Prostate gland (tissue), 2 donors: ENCODE results near the gene TNFRSF12A. TPM values are rescaled to one million over a fixed set of nuclear protein-coding genes. Genes with fewer than 3 reads are reported as not detected.

Experiments
- DNase-seq: peaks from one replicate; pipeline ENCODE4 v3.0.0-alpha.2; 2019; ENCODE audit warnings: low spot score
- H3K27ac ChIP-seq, 2 donors: fragments of 200-600 bp; sonication (generic); 2 replicates each; pipeline ENCODE4 v1.5.1; 2017 to 2019
- H3K27me3 ChIP-seq: fragments of 200-600 bp; sonication (generic); replicated peaks from 2 replicates; pipeline ENCODE4 v1.5.1; 2019; ENCODE audit not compliant: insufficient read depth
- H3K36me3 ChIP-seq, 2 donors: fragments of 200-600 bp; sonication (generic); 1 replicate in 1 of 2; 2 replicates in 1 of 2; pipeline versions ENCODE4 v1.5.1 to v1.8.1; 2017 to 2019
- H3K4me1 ChIP-seq: fragments of 200-600 bp; sonication (generic); replicated peaks from 2 replicates; pipeline ENCODE4 v1.5.1; 2019
- H3K4me3 ChIP-seq, 2 donors: fragments of 200-600 bp; sonication (generic); 2 replicates each; pipeline ENCODE4 v1.5.1; 2017 to 2019
- H3K9me3 ChIP-seq: fragments of 200-600 bp; sonication (generic); 2 replicates; pipeline ENCODE4 v1.5.1; 2017
- POLR2A ChIP-seq: fragments of 450-650 bp; IDR thresholded peaks from one replicate; pipeline ENCODE4 v1.6.1; 2016; ENCODE audit warnings: antibody characterized with exemption, mild to moderate bottlenecking
- POLR2AphosphoS5 ChIP-seq: sonication (generic); formaldehyde crosslinking; IDR thresholded peaks from one replicate; pipeline ENCODE4 v1.6.1; 2017; ENCODE audit warnings: antibody characterized with exemption
- WGBS: methylation state at CpG from one replicate; pipeline ENCODE4 v1.1.5; 2018; 5-methylcytosine and 5-hydroxymethylcytosine counted together
- intact Hi-C: fragments of 100-400 bp; cut with DNase I; formaldehyde crosslinking; loops from one replicate; pipeline ENCODE4 v1.14.2; 2022
- total RNA-seq, 2 donors: library from RNA; depleted of rRNA; stranded (reverse); fragments of >200 nt; gene quantifications; one replicate each; pipeline ENCODE4 v1.1.0, GENCODE V29; 2016
- TF ChIP-seq, protein P1 (sequence below), 4 experiments: fragments of 200-600 bp in 2 of 4; fragments of 450-650 bp in 2 of 4; sonication (generic) in 2 of 4; IDR thresholded peaks; 1 replicate in 3 of 4; 2 replicates in 1 of 4; pipeline ENCODE4 v1.5.1; 2016 to 2019; ENCODE audit warnings: antibody characterized with exemption in 4 of 4, mild to moderate bottlenecking in 2 of 4, moderate library complexity in 2 of 4

Gene TNFRSF12A
- total RNA-seq, 2 donors from 2014 or later = 57.4 to 59.0 TPM

DNA sequence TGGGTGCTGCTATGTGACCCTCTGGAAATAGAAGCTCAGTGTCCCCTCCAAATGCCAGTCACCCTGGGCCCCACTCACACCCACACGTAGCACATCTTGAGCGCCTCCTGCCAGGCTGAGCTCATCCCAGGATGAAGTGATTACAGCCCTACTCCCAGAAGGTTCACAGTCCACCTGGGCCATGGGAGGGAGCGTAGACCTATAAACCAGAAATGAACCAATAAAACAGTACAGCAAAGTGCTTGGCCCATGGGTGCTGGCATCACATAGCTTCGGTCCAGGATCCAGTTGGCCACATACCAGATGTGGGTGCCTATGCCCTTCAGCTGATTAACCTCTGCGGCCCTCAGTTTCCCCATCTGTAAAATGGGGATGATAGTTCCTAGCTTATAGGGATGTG, 18.7 kb downstream of the TNFRSF12A start:
- no peak for DNase-seq
- WGBS = 67% methylated on average over 5 of the region's 5 CpGs
- intact Hi-C loops = no loop called here
- no peaks in the 10 kb centered on the region for H3K36me3 ChIP-seq
- TF ChIP-seq, protein P1, sequence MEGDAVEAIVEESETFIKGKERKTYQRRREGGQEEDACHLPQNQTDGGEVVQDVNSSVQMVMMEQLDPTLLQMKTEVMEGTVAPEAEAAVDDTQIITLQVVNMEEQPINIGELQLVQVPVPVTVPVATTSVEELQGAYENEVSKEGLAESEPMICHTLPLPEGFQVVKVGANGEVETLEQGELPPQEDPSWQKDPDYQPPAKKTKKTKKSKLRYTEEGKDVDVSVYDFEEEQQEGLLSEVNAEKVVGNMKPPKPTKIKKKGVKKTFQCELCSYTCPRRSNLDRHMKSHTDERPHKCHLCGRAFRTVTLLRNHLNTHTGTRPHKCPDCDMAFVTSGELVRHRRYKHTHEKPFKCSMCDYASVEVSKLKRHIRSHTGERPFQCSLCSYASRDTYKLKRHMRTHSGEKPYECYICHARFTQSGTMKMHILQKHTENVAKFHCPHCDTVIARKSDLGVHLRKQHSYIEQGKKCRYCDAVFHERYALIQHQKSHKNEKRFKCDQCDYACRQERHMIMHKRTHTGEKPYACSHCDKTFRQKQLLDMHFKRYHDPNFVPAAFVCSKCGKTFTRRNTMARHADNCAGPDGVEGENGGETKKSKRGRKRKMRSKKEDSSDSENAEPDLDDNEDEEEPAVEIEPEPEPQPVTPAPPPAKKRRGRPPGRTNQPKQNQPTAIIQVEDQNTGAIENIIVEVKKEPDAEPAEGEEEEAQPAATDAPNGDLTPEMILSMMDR (IDR thresholded peaks at IDR 0.05) = no peak
- TF ChIP-seq POLR2AphosphoS5 (no peak), POLR2A (no peak)
- H3K9me3 ChIP-seq = no peaks in the 10 kb centered on the region
- H3K4me1 ChIP-seq = no peaks in the 10 kb centered on the region
- H3K27me3 ChIP-seq = no peaks in the 10 kb centered on the region
- H3K4me3 ChIP-seq = no peak overlapping the region
- H3K27ac ChIP-seq = no peak overlapping the region

DNA sequence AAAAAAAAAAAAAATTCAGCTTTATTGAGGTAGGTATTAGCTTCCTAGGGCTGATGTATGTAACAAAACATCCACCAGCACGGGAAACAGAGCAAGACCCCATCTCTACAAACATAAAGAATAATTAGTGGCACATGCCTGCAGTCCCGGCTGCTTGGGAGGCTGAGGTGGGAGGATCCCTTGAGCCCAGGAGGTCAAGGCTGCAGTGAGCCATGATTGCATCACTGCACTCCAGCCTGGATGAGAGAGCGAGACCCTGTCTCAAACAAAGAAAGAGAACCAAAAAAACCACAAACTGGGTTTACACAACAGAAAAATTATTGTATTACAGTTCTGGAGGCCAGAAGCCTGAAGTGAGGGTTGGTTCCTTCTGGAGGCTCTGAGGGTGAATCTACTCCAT, 22.2 kb downstream of the TNFRSF12A start:
- intact Hi-C loops = no loop called here
- no peak overlapping the region for H3K27ac ChIP-seq
- peaks cover 2% of the 10 kb centered on the region for H3K27me3 ChIP-seq
- no peaks in the 10 kb centered on the region for H3K36me3 ChIP-seq
- WGBS = 80% methylated on average over 3 of the region's 3 CpGs
- no peaks in the 10 kb centered on the region for H3K9me3 ChIP-seq
- no peak overlapping the region for H3K4me3 ChIP-seq
- no peak for TF ChIP-seq POLR2AphosphoS5
- TF ChIP-seq POLR2A = no peak
- TF ChIP-seq, protein P1 (IDR thresholded peaks at IDR 0.05) = no peak
- DNase-seq = no peak
- peaks cover 10% of the 10 kb centered on the region for H3K4me1 ChIP-seq

DNA sequence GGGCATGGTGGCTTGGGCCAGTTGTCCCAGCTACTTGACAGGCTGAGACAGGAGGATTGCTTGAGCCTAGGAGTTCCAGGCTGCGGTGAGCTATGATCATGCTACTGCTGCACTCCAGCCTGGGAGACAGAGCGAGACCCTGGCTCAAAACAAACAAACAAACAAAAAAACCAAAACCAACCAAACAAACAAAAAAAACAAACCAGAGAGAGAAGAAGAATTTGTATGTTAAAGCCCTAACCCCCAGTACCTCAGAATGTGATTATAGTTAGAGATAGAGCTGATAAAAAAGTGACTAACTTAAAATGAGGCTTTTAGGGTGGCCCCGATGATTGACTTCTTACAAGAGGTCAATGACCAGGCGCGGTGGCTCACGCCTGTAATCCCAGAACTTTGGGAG, 24.5 kb downstream of the TNFRSF12A start:
- H3K36me3 ChIP-seq = no peaks in the 10 kb centered on the region
- intact Hi-C loops = no loop called here
- TF ChIP-seq POLR2AphosphoS5 (no peak), POLR2A (no peak)
- TF ChIP-seq, protein P1 (IDR thresholded peaks at IDR 0.05) = no peak
- H3K9me3 ChIP-seq = no peaks in the 10 kb centered on the region
- 86% methylated on average over 6 of the region's 6 CpGs for WGBS
- no peak overlapping the region for H3K4me3 ChIP-seq
- peaks cover 2% of the 10 kb centered on the region for H3K27me3 ChIP-seq
- peaks cover 10% of the 10 kb centered on the region for H3K4me1 ChIP-seq
- DNase-seq = no peak
- no peak overlapping the region for H3K27ac ChIP-seq

DNA sequence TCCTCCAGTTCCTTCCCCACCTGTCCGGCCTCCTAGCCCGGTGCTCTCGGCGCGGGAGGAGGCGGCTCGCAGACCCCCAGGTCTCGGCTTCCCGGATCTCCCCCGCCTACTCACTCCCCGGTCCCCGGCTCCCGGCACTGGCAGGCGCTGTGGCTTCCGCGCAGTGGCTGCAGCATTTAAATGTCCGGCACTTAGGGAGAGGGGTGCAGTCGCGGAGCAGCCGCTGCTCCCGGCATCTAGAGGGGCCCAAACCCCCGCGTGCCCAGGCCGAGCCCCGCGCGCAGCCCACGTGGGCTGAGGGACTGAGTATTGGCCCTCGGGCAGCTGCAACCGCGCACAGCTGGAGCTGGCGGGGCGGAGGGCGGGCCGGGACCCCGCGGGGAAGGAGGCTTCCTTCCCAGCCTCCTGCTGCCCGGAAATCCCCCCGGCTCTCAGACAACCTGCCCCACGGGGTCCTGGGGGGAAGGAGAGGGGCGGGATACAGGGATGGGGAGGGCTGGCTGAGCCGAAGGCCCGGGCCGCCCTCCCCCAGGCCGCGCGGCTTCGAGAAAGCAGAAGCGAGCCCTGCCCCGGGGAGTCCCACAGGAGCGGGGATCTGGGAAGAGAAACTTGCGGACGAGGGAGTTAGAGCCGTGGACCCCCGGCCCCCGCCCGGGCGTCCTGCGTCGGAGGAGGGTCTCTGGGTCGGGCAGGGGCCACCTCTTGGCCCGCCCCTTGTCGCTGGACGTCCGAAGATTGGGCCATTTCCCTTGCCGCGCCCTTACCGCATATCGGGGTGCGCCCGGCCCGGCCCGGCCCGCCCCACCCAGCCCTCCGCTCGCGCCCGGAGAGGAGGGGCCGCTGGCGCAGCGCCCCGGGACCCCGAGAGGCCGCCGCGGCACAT, 25.8 kb downstream of the TNFRSF12A start, which contains the start of gene MMP25:
MMP25 (plus strand) TSS at position 804 of the 883 bp plus-strand sequence. CDS start 357 bp downstream, outside the sequence.
- H3K4me1 ChIP-seq = peaks cover 10% of the 10 kb centered on the region
- peak within 1 kb of the TSS in 1 of 2 donors; percentile 16 for H3K27ac ChIP-seq
- WGBS = 1% methylated on average over 54 of the region's 86 CpGs
- peak within 1 kb of the TSS; percentile 25 to 43 for H3K4me3 ChIP-seq
- no peak for DNase-seq
- H3K9me3 ChIP-seq = no peaks in the 10 kb centered on the region
- intact Hi-C loops = no loop called here
- no peaks in the 10 kb centered on the region for H3K36me3 ChIP-seq
- no peak for TF ChIP-seq POLR2A
- TF ChIP-seq, protein P1 (IDR thresholded peaks at IDR 0.05) = no peak
- TF ChIP-seq POLR2AphosphoS5 = no peak
- H3K27me3 ChIP-seq = peaks cover 2% of the 10 kb centered on the region
